Mononuclear cell (primary cell): ENCODE data around the gene TOLLIP. TPM values are rescaled to one million over a fixed set of nuclear protein-coding genes. Genes with fewer than 3 reads are reported as not detected.
A peak's percentile ranks its signal among the peaks of the same experiment; 100 is the strongest.

Source experiments
- H3K27me3 ChIP-seq: 2 replicates; pipeline ENCODE4 v1.6.0; 2011; ENCODE audit warnings: low read length, control low read depth; ENCODE audit not compliant: insufficient read depth
- H3K4me1 ChIP-seq: 2 replicates; pipeline ENCODE4 v1.5.1; 2011; ENCODE audit warnings: mild to moderate bottlenecking, low read length, control low read depth; ENCODE audit not compliant: insufficient read depth
- H3K4me3 ChIP-seq: 2 replicates; pipeline ENCODE4 v1.5.1; 2011; ENCODE audit warnings: mild to moderate bottlenecking, low read length, moderate library complexity
- H3K9me3 ChIP-seq: 2 replicates; pipeline ENCODE4 v1.5.1; 2011; ENCODE audit warnings: low read depth, mild to moderate bottlenecking, control low read depth, low read length
- total RNA-seq: library from RNA; depleted of rRNA; stranded (reverse); fragments of >200 nt; gene quantifications from one replicate; pipeline ENCODE4 v1.2.3, GENCODE V29; 2012

Gene TOLLIP
- total RNA-seq, 1 donor = 18.3 TPM

DNA sequence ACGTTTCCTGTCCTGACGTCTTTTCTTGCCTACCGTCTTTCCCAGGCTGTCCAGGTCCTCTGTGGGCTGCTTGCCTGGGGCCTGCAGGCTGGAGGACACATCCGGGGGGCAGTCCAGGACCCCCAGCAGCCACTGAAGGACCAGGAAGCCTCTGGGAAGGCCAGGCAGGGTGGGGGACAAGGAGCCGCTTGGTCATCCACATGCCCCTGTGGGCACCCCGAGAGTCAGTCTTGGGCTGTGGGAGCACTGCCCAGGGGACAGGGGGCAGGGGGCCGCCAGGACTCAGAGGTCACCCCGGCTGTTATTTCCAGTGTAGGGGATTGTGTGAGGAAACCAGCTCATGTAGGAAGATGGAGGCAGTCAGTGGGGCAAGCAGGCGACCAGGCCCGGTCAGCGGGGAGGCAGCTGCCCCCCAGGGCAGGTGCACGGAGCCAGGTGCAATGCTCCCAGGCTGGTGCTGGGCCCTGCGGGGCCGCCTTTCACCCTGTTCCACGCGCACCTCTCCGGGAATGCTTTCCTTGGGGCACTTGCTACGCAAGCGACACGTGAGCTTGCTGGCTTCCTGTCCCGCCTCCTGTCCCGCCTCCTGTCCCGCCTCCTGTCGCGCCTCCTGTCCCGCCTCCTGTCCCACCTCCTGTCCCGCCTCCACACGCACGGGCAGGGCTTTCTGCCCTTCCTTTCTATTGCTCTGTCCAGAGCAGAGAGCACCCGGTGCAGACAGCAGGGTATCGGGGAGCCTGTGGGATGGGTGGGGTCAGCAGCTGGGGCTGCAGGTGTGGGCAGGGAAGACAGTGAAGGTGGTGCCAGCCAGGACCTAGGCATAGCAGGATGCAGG lies 47.0 kb downstream of the TOLLIP start:
- Histone ChIP-seq H3K4me3 (peak overlapping the region; percentile 41), H3K4me1 (peaks cover 15% of the 10 kb centered on the region), H3K27me3 (no peaks in the 10 kb centered on the region), H3K9me3 (no peaks in the 10 kb centered on the region)

DNA sequence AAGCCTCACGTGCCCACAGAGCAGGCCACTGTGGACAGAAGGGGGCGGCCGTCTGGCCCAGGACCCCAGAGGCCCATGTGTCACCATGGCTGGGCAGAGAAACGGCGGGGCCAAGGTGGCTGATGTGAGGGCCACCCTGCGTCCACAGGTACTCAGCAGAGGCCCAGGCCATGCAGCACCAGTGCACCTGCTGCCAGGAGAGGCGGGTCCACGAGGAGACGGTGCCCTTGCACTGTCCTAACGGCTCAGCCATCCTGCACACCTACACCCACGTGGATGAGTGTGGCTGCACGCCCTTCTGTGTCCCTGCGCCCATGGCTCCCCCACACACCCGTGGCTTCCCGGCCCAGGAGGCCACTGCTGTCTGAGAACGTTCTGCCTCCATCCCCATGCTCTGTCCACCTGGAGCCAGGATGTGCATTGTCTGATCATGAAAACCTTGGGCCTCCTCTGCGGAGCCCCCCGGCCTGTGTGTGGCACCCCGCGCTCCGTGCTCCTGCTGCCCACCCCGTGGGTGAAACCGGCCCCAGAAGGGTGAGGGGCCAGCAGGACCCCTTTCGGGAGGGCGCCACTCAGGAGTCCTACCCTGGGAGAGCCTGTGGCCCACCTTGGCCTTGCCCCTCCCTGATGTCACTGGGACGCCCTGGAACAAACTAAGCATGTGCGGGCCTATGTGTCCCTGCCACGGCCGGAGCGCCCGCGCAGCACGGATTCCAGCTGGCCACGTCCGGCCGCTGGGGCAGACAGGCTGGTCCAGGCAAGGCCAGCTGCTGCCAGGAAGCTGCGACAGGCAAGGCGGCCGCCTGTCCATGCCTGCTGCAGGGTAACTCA lies 48.0 kb downstream of the TOLLIP start:
- no peaks in the 10 kb centered on the region for H3K9me3 ChIP-seq
- H3K4me3 ChIP-seq = no peak overlapping the region

DNA sequence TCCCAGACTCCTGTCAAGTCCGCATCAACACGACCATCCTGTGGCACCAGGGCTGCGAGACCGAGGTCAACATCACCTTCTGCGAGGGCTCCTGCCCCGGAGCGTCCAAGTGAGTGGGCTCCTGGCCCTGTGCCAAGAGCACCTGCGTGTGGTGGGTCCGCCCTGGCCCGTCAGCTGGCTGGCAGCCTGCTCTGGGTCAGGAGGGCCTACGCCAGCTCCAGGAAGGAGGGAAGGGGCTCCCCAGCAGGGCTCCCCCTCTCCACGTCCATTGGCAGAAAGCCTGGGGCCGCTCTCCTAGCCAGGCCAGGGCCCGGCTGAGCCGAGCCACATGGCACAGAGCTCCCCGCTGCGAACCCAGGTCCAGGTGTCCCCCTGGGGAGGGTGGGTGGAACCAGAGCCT lies 48.8 kb downstream of the TOLLIP start:
- Histone ChIP-seq H3K4me1 (peaks cover 15% of the 10 kb centered on the region), H3K9me3 (no peaks in the 10 kb centered on the region), H3K27me3 (no peaks in the 10 kb centered on the region), H3K4me3 (no peak overlapping the region)

More for the DNA sequence above, 48.0 kb downstream of the TOLLIP start:
- H3K27me3 ChIP-seq = no peaks in the 10 kb centered on the region
- H3K4me1 ChIP-seq = peaks cover 15% of the 10 kb centered on the region

DNA sequence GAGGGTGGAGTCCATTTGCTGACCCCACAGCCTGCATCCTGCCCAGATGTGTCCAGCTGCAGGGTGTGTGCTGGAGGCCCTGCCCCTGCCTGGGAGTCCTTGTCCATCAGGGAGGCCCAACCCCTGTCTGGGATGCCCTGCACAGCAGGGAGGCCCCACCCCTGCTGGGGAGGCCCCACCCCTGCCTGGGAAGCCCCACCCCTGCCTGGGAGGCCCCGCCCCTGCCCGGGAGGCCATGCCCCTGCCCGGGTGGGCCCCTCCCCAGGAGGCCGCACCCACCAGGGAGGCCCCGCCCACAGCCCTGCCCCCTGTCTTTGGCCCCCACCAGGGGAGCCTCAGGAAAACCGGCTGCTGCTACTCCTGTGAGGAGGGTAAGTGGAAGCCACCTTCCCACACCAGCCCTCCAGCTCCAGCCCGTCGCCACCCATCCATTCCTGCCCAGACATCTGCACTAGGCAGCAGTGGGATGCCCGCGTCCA lies 49.4 kb downstream of the TOLLIP start:
- Histone ChIP-seq H3K4me1 (peaks cover 15% of the 10 kb centered on the region), H3K9me3 (no peaks in the 10 kb centered on the region), H3K4me3 (no peak overlapping the region), H3K27me3 (no peaks in the 10 kb centered on the region)

DNA sequence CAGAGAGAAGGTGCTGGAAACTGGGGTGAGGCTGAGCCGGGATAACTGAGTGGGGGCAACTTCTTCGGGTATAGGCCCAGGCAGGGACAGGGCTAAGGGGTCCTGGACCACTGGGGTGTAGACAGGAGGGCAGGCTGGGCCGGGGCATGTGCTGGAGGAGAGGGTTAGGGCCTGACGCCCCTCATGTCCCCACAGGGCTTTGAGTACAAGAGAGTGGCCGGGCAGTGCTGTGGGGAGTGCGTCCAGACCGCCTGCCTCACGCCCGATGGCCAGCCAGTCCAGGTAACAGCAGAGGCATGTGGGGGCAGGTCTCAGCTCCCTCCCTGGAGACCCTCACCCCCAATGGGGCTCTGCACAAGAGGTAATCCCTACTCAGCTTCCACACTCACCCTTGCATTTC lies 49.9 kb downstream of the TOLLIP start:
- Histone ChIP-seq H3K27me3 (no peaks in the 10 kb centered on the region), H3K4me1 (peaks cover 15% of the 10 kb centered on the region), H3K4me3 (no peak overlapping the region), H3K9me3 (no peaks in the 10 kb centered on the region)

DNA sequence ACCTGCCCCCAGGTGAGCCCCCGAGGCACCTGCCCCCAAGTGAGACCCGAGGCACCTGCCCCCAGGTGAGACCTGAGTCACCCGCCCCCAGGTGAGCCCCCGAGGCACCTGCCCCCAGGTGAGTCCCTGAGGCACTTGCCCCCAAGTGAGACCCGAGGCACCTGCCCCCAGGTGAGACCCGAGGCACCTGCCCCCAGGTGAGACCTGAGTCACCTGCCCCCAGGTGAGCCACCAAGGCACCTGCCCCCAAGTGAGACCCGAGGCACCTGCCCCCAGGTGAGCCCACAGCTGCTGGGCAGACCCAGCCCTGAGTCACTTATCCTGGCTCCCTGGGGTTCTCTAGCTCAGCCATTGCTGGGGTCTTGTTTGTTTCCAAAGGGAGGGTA lies 50.4 kb downstream of the TOLLIP start:
- Histone ChIP-seq H3K4me1 (peaks cover 15% of the 10 kb centered on the region), H3K9me3 (no peaks in the 10 kb centered on the region), H3K4me3 (no peak overlapping the region), H3K27me3 (no peaks in the 10 kb centered on the region)

DNA sequence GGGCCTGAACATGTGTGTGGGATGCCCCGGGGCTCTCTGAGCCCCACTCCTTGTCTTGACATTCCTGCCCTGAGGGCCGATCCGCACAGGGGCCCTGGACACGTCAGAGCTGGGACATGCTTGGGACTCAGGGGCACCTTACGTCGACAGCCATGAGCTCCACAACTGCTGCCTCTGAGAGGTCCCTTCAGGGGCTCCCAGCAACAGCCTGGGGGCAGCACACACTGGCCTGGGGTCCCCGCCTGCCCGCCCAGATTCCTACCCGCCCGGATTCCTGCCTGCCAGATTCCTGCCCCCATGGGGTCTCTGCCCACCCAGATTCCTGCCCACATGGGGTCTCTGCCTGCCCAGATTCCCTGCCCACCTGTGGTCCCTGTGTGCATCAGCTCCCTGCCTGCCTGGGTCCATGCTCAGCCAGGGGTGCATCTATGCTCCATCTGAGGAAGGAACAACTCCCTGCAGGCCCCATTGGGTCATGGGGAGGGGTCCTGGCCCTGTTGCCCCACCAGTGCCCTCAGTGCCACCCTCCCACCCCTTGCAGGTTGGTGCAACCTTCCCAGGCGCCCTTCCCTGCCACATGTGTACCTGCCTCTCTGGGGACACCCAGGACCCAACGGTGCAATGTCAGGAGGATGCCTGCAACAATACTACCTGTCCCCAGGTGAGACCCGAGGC lies 50.9 kb downstream of the TOLLIP start:
- Histone ChIP-seq H3K4me1 (peaks cover 15% of the 10 kb centered on the region), H3K4me3 (no peak overlapping the region), H3K9me3 (no peaks in the 10 kb centered on the region), H3K27me3 (no peaks in the 10 kb centered on the region)

DNA sequence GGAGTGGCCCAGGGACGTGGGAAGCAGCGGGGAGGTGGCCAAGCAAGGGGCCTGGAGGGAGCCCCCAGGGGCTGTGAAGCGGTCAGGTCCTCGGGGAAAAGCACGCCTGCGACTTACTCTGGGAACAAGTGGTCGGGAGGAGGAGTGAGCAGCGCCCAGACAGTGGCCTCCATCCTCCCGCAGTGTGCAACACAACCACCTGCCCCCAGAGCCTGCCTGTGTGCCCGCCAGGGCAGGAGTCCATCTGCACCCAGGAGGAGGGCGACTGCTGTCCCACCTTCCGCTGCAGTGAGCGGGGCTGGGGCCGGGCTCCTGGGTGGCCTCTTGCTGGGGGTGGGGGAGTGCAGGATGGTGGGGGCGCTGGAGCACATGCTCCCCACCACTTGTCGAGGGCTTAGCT lies 51.5 kb downstream of the TOLLIP start:
- Histone ChIP-seq H3K4me1 (peaks cover 11% of the 10 kb centered on the region), H3K4me3 (no peak overlapping the region), H3K9me3 (no peaks in the 10 kb centered on the region), H3K27me3 (no peaks in the 10 kb centered on the region)

DNA sequence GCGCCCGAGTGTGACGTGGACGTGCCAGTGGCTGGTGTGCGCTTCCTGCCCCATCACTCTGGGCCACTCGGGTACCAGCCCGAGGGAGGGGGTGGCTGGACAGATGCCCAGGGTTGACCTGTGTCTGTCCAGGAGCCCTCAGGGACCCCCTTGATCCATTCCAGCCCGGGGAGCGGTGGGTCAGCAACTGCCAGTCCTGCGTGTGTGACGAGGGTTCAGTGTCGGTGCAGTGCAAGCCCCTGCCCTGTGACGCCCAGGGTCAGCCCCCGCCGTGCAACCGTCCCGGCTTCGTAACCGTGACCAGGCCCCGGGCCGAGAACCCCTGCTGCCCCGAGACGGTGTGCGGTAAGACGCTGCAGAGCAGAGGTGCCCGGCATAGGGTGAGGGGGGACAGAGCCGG lies 52.1 kb downstream of the TOLLIP start:
- no peaks in the 10 kb centered on the region for H3K27me3 ChIP-seq
- H3K4me3 ChIP-seq = no peak overlapping the region
- H3K4me1 ChIP-seq = peaks cover 7% of the 10 kb centered on the region
- H3K9me3 ChIP-seq = no peaks in the 10 kb centered on the region

DNA sequence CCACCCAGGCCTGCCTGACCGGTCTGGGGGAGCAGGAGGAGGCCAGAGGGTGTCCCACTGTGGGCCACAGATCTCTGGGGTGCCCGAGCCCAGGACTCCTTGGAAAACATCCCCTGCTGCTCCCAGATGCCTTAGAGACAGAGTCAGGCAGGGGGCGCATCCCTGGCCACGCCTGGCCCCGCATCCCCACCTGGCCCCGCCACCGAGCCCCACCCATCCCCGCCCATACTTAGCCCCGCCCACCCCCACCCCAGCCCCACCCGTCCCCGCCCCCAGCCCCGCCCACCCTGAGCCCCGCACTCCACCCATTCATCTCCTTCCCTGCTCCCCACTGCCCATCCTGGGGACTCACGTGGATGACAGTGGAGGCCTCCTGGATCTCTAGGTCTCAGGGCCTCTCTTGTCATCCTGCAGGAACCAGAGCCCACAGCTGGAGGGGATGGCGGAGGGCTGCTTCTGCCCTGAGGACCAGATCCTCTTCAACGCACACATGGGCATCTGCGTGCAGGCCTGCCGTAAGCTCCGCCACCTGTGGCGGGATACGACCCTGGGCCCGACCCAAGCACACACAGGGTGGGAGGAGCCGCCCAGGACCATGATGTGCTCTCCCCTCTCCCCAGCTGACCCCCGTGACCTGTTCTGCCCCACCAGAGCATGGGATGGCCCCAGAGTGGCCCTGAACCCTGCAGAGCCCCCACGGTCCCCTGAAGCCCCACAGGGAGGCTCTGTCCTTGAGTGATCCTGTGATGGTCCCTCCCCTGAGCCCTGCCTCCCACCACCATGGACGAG lies 53.0 kb downstream of the TOLLIP start:
- Histone ChIP-seq H3K4me1 (no peaks in the 10 kb centered on the region), H3K27me3 (no peaks in the 10 kb centered on the region), H3K4me3 (no peak overlapping the region), H3K9me3 (no peaks in the 10 kb centered on the region)

DNA sequence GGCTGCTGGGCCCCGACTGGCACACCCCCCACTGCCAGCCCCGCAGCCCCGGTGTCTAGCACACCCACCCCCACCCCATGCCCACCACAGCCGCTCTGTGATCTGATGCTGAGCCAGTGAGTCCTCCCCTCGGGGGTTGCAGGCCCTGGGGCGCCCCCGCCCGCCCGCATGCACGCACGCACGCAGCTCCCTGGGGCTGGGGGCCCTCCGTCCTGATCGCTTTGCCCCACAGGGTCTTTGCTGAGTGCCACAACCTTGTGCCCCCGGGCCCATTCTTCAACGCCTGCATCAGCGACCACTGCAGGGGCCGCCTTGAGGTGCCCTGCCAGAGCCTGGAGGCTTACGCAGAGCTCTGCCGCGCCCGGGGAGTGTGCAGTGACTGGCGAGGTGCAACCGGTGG lies 54.3 kb downstream of the TOLLIP start:
- no peaks in the 10 kb centered on the region for H3K9me3 ChIP-seq
- no peaks in the 10 kb centered on the region for H3K27me3 ChIP-seq
- H3K4me3 ChIP-seq = no peak overlapping the region
- H3K4me1 ChIP-seq = no peaks in the 10 kb centered on the region

DNA sequence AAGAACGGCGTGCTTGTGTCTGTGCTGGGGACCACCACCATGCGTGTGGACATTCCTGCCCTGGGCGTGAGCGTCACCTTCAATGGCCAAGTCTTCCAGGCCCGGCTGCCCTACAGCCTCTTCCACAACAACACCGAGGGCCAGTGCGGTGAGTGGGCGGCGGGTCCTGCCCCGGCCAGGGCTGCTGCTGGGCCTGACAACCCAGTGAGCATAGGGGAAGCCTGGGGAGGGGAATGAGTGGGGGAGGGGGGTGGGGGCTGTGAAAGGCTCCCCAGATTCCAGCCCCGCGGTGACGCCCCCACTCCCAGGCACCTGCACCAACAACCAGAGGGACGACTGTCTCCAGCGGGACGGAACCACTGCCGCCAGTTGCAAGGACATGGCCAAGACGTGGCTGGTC lies 54.7 kb downstream of the TOLLIP start:
- Histone ChIP-seq H3K9me3 (no peaks in the 10 kb centered on the region), H3K4me3 (no peak overlapping the region), H3K27me3 (no peaks in the 10 kb centered on the region), H3K4me1 (no peaks in the 10 kb centered on the region)

DNA sequence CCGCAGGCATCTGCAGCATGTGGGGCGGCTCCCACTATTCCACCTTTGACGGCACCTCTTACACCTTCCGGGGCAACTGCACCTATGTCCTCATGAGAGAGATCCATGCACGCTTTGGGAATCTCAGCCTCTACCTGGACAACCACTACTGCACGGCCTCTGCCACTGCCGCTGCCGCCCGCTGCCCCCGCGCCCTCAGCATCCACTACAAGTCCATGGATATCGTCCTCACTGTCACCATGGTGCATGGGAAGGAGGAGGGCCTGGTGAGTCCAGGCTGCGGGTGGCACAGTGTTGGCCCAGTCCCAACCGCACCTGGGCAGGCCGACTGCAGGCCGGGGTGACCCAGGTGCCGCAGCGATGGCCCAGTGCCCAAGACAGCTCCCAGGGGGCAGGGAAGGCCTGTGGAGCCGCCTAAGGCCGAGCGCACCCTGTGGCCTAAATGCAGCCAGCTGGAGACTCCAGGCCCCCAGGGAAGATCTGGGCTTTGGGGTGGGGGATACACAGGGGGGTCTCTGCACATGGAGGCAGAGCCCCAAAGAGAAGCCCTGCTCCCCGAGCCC lies 55.3 kb downstream of the TOLLIP start:
- H3K9me3 ChIP-seq = no peaks in the 10 kb centered on the region
- no peaks in the 10 kb centered on the region for H3K4me1 ChIP-seq
- no peaks in the 10 kb centered on the region for H3K27me3 ChIP-seq
- no peak overlapping the region for H3K4me3 ChIP-seq

DNA sequence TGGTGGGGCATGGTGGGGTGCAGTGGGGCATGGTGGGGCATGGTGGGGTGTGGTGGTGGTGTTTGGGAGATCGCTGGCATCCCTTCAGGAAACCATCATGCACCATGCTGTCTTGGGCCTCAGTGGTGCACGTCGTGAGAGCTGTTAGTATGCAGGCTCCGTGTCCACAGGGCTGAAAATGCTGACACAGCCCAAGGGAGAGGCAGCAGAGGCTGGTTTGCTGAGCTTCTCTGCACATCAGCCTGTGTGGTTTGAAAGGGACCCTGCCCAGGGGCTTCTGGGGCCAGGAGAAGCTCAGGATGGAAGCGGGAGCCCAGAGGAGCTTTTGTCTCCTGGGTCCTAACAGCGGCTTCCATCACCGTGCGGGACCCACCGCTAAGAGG lies 56.3 kb downstream of the TOLLIP start:
- Histone ChIP-seq H3K4me3 (no peak overlapping the region), H3K9me3 (no peaks in the 10 kb centered on the region), H3K4me1 (no peaks in the 10 kb centered on the region), H3K27me3 (no peaks in the 10 kb centered on the region)
